Body of pancreas (tissue), 4 donors: ENCODE data around the gene IL1RAPL1.
A peak's percentile ranks its signal among the peaks of the same experiment; 100 is the strongest.

ENCODE experiments used
- CTCF ChIP-seq, 7 experiments: fragments of 450-650 bp in 4 of 7; fragments of 200-600 bp in 3 of 7; sonication (generic) in 3 of 7; IDR thresholded peaks; one replicate each; pipeline ENCODE4 v1.5.1; 2016 to 2019; ENCODE audit warnings: antibody characterized with exemption in 7 of 7
- POLR2A ChIP-seq, 3 donors: fragments of 450-650 bp; IDR thresholded peaks; one replicate each; pipeline ENCODE4 v1.6.1; 2016; ENCODE audit warnings: antibody characterized with exemption in 3 of 3, mild to moderate bottlenecking in 2 of 3

- TF ChIP-seq CTCF (IDR thresholded peaks at IDR 0.05) (peak in 5 of 7 experiments; percentile 27 to 41 (median 34)), POLR2A (IDR thresholded peaks at IDR 0.05) (no peak)
Measured at GRCh38 chrX:29478336-29479069, 891.3 kb downstream of the IL1RAPL1 start.
